Stimulated activated CD4-positive, alpha-beta T cell treated with anti-CD3 and anti-CD28 coated beads, TNF-alpha, amount 100 ng/mL, for 24 hours (primary cell): ENCODE measurements around the gene KRTAP3-1.
"Not testable (repeated sequence)": the region's sequence is repeated elsewhere in the genome, so short reads cannot be mapped to it uniquely, and the experiment has no call there.

Experiments used
- DNase-seq, 3 experiments: peaks; one replicate each; pipeline ENCODE4 v3.0.0-alpha.2; 2020; ENCODE audit warnings: low read depth in 3 of 3

Gene KRTAP3-1

GRCh38 chr17:41008811-41009210 lies at the start of gene KRTAP3-1:
Gene KRTAP3-1 (minus strand): TSS chr17:41009128. CDS start chr17:41009074, 54 bp downstream.
- no peak for DNase-seq

- DNase-seq, result no peak
Observed at GRCh38 chr17:41057547-41057946, 48.6 kb upstream of the KRTAP3-1 start.

GRCh38 chr17:41055130-41055529 lies 46.2 kb upstream of the KRTAP3-1 start, which contains the start of gene KRTAP2-2:
Gene KRTAP2-2 (minus strand): TSS chr17:41055230. CDS start chr17:41055211, 19 bp downstream.
- not testable (repeated sequence) for DNase-seq

GRCh38 chr17:41054556-41054955 lies 45.6 kb upstream of the KRTAP3-1 start:
- DNase-seq, result not testable (repeated sequence)

- DNase-seq, result no peak
Observed at GRCh38 chr17:41054025-41054424, 45.1 kb upstream of the KRTAP3-1 start.

- DNase-seq, result no peak
Observed at GRCh38 chr17:41052566-41052965, 43.6 kb upstream of the KRTAP3-1 start.

GRCh38 chr17:41049110-41049509 lies 40.2 kb upstream of the KRTAP3-1 start:
- no peak for DNase-seq

GRCh38 chr17:41048441-41048840 lies 39.5 kb upstream of the KRTAP3-1 start:
- no peak for DNase-seq

- DNase-seq, result not testable (repeated sequence)
Observed at GRCh38 chr17:41046735-41047465, 38.0 kb upstream of the KRTAP3-1 start, which contains the start of gene KRTAP2-1. Gene KRTAP2-1 (minus strand): TSS chr17:41047316. CDS start chr17:41047267, 49 bp downstream.

GRCh38 chr17:41042953-41043352 lies 34.0 kb upstream of the KRTAP3-1 start:
- no peak for DNase-seq

- not testable (repeated sequence) for DNase-seq
Observed at GRCh38 chr17:41040783-41041571, 32.0 kb upstream of the KRTAP3-1 start, which contains the start of gene KRTAP1-1. Gene KRTAP1-1 (minus strand): TSS chr17:41041450. CDS start chr17:41041397, 53 bp downstream.

- no peak for DNase-seq
Observed at GRCh38 chr17:41037853-41038350, 29.0 kb upstream of the KRTAP3-1 start.

GRCh38 chr17:41034346-41034935 lies 25.5 kb upstream of the KRTAP3-1 start, which contains the start of gene KRTAP1-3:
Gene KRTAP1-3 (minus strand): TSS chr17:41034874. CDS start chr17:41034821, 53 bp downstream.
- not testable (repeated sequence) for DNase-seq

GRCh38 chr17:41029633-41030245 lies 20.8 kb upstream of the KRTAP3-1 start, which contains the start of gene KRTAP1-4:
Gene KRTAP1-4 (minus strand): TSS chr17:41030195. CDS start chr17:41030078, 117 bp downstream.
- DNase-seq, result no peak

- DNase-seq, result no peak
Observed at GRCh38 chr17:41026715-41027471, 18.0 kb upstream of the KRTAP3-1 start, which contains the start of gene KRTAP1-5. Gene KRTAP1-5 (minus strand): TSS chr17:41027208. CDS start chr17:41027155, 53 bp downstream.

GRCh38 chr17:41024697-41025096 lies 15.8 kb upstream of the KRTAP3-1 start:
- no peak for DNase-seq

GRCh38 chr17:41020336-41020735 lies 11.4 kb upstream of the KRTAP3-1 start:
- no peak for DNase-seq

GRCh38 chr17:41019415-41019814 lies 10.5 kb upstream of the KRTAP3-1 start:
- no peak for DNase-seq

- no peak for DNase-seq
Observed at GRCh38 chr17:41018541-41018940, 9.6 kb upstream of the KRTAP3-1 start.

- DNase-seq, result no peak
Observed at GRCh38 chr17:41016578-41017215, 7.8 kb upstream of the KRTAP3-1 start.
